H9 (cell line): ENCODE results near the gene SH3GL3. TPM values are rescaled to one million over a fixed set of nuclear protein-coding genes. Genes with fewer than 3 reads are reported as not detected.

Experiments
- DNase-seq: peaks from one replicate; pipeline ENCODE4 v3.0.0-alpha.2; 2017
- H2AFZ ChIP-seq: one replicate; pipeline ENCODE4 v1.6.1; 2013; ENCODE audit warnings: mild to moderate bottlenecking, low read length, control low read depth, moderate library complexity
- H2AK5ac ChIP-seq: 2 replicates; pipeline ENCODE4 v1.6.1; 2013; ENCODE audit warnings: low read length, control low read depth, mixed read lengths; ENCODE audit not compliant: insufficient read length
- H2BK120ac ChIP-seq: one replicate; pipeline ENCODE4 v1.6.1; 2013; ENCODE audit warnings: low read depth, mild to moderate bottlenecking, low read length, control low read depth, inconsistent platforms; ENCODE audit not compliant: poor library complexity, severe bottlenecking
- H2BK12ac ChIP-seq: 2 replicates; pipeline ENCODE4 v1.6.1; 2013; ENCODE audit warnings: low read length, control low read depth, mixed read lengths, low read depth; ENCODE audit not compliant: insufficient read length
- H2BK15ac ChIP-seq: 2 replicates; pipeline ENCODE4 v1.6.1; 2013; ENCODE audit warnings: low read depth, low read length, control low read depth
- H2BK20ac ChIP-seq: one replicate; pipeline ENCODE4 v1.6.1; 2013; ENCODE audit warnings: low read depth, mild to moderate bottlenecking, low read length, control low read depth, inconsistent platforms; ENCODE audit not compliant: poor library complexity, severe bottlenecking
- H2BK5ac ChIP-seq: 2 replicates; pipeline ENCODE4 v1.6.1; 2013; ENCODE audit warnings: low read length, control low read depth, mixed read lengths; ENCODE audit not compliant: insufficient read length
- H3K14ac ChIP-seq: 2 replicates; pipeline ENCODE4 v1.6.1; 2013; ENCODE audit warnings: low read length, control low read depth; ENCODE audit not compliant: insufficient read depth
- H3K18ac ChIP-seq: 2 replicates; pipeline ENCODE4 v1.6.1; 2013; ENCODE audit warnings: low read depth, mild to moderate bottlenecking, mixed read lengths, low read length, control low read depth; ENCODE audit not compliant: insufficient read length
- H3K23ac ChIP-seq: 2 replicates; pipeline ENCODE4 v1.6.1; 2013; ENCODE audit warnings: low read length, control low read depth, mixed read lengths, low read depth; ENCODE audit not compliant: insufficient read length
- H3K23me2 ChIP-seq: 2 replicates; pipeline ENCODE4 v1.6.1; 2013; ENCODE audit warnings: low read depth, mild to moderate bottlenecking, mixed read lengths, low read length, control low read depth; ENCODE audit not compliant: insufficient read length, poor library complexity, severe bottlenecking
- H3K27ac ChIP-seq: 2 replicates; pipeline ENCODE4 v1.5.1; 2013; ENCODE audit warnings: low read length, control low read depth, mixed read lengths, low read depth; ENCODE audit not compliant: insufficient read length
- H3K27me3 ChIP-seq: 2 replicates; pipeline ENCODE4 v1.6.1; 2013; ENCODE audit warnings: low read length, control low read depth, inconsistent platforms; ENCODE audit not compliant: insufficient read depth
- H3K4ac ChIP-seq: 2 replicates; pipeline ENCODE4 v1.6.1; 2013; ENCODE audit warnings: low read depth, mild to moderate bottlenecking, control low read depth, inconsistent platforms, low read length, moderate library complexity
- H3K4me1 ChIP-seq: 2 replicates; pipeline ENCODE4 v1.6.1; 2013; ENCODE audit warnings: low read length, control low read depth, inconsistent platforms; ENCODE audit not compliant: insufficient read depth
- H3K4me2 ChIP-seq: 2 replicates; pipeline ENCODE4 v1.6.1; 2013; ENCODE audit warnings: low read length, control low read depth, mixed read lengths; ENCODE audit not compliant: insufficient read length, insufficient read depth
- H3K56ac ChIP-seq: 2 replicates; pipeline ENCODE4 v1.6.1; 2013; ENCODE audit warnings: low read depth, mild to moderate bottlenecking, mixed read lengths, low read length, control low read depth; ENCODE audit not compliant: insufficient read length
- H3K79me1 ChIP-seq: 2 replicates; pipeline ENCODE4 v1.6.1; 2013; ENCODE audit warnings: low read depth, mild to moderate bottlenecking, moderate library complexity, low read length, control low read depth, inconsistent platforms; ENCODE audit not compliant: insufficient read depth, poor library complexity, severe bottlenecking
- H3K79me2 ChIP-seq: 2 replicates; pipeline ENCODE4 v1.6.1; 2013; ENCODE audit warnings: low read length, control low read depth, inconsistent platforms; ENCODE audit not compliant: insufficient read depth
- H3K9ac ChIP-seq: 2 replicates; pipeline ENCODE4 v1.6.1; 2013; ENCODE audit warnings: low read length, control low read depth, mixed read lengths; ENCODE audit not compliant: insufficient read length; ENCODE audit errors: extremely low read depth
- H3K9me3 ChIP-seq: one replicate; pipeline ENCODE4 v1.6.1; 2013; ENCODE audit warnings: low read depth, low read length, inconsistent platforms; ENCODE audit not compliant: control insufficient read depth
- H3T11ph ChIP-seq: one replicate; pipeline ENCODE4 v1.6.1; 2013; ENCODE audit warnings: mild to moderate bottlenecking, low read length, control low read depth, inconsistent platforms
- H4K20me1 ChIP-seq: one replicate; pipeline ENCODE4 v1.6.1; 2013; ENCODE audit not compliant: control insufficient read depth, insufficient read length, insufficient read depth
- H4K5ac ChIP-seq: 2 replicates; pipeline ENCODE4 v1.6.1; 2013; ENCODE audit warnings: low read depth, mild to moderate bottlenecking, mixed read lengths, low read length, control low read depth; ENCODE audit not compliant: insufficient read length
- H4K8ac ChIP-seq: replicated peaks from 2 replicates; pipeline ENCODE4 v1.6.1; 2013; ENCODE audit warnings: low read length, control low read depth, mixed read lengths, low read depth; ENCODE audit not compliant: insufficient read length
- H4K91ac ChIP-seq: 2 replicates; pipeline ENCODE4 v1.6.1; 2013; ENCODE audit warnings: low read depth, mild to moderate bottlenecking, moderate library complexity, mixed read lengths, low read length, control low read depth; ENCODE audit not compliant: insufficient read length
- H3K27ac Mint-ChIP-seq, 3 experiments: 2 replicates in 2 of 3; 3 replicates in 1 of 3; pipeline ENCODE4 v1.8.0; 2020 to 2021; ENCODE audit warnings: mixed read lengths in 3 of 3, mild to moderate bottlenecking in 1 of 3, moderate library complexity in 1 of 3
- H3K27me3 Mint-ChIP-seq: 2 replicates; pipeline ENCODE4 v1.8.0; 2021; ENCODE audit warnings: low read depth, mild to moderate bottlenecking, moderate library complexity, mixed read lengths
- H3K36me3 Mint-ChIP-seq, 3 experiments: 2 replicates in 2 of 3; 3 replicates in 1 of 3; pipeline ENCODE4 v1.8.0; 2020 to 2021; ENCODE audit warnings: low read depth in 3 of 3, mixed read lengths in 3 of 3; ENCODE audit not compliant: insufficient read depth in 1 of 3
- H3K4me1 Mint-ChIP-seq, 2 experiments: 2 replicates each; pipeline ENCODE4 v1.8.0; 2020; ENCODE audit warnings: mixed read lengths in 2 of 2
- H3K4me3 Mint-ChIP-seq, 2 experiments: 2 replicates in 1 of 2; 3 replicates in 1 of 2; pipeline ENCODE4 v1.8.0; 2020 to 2021; ENCODE audit warnings: mild to moderate bottlenecking in 2 of 2, mixed read lengths in 2 of 2, moderate library complexity in 1 of 2
- H3K9me3 Mint-ChIP-seq, 2 experiments: 2 replicates in 1 of 2; 3 replicates in 1 of 2; pipeline ENCODE4 v1.8.0; 2020; ENCODE audit warnings: mild to moderate bottlenecking in 2 of 2, mixed read lengths in 2 of 2, moderate library complexity in 1 of 2
- CTCF ChIP-seq: fragments of 200-600 bp; sonication (generic); conservative IDR thresholded peaks from 3 replicates; pipeline ENCODE4 v1.8.0; 2021; ENCODE audit warnings: antibody characterized with exemption, mild to moderate bottlenecking
- WGBS: extraction: QIAGEN DNeasy Blood & Tissue Kit; methylation state at CpG from one replicate; pipeline ENCODE4 v1.1.7; 2013; ENCODE audit warnings: missing lambda C conversion rate, low lambda C conversion rate, mixed read lengths; ENCODE audit not compliant: insufficient read length; ENCODE audit errors: extremely low coverage; 5-methylcytosine and 5-hydroxymethylcytosine counted together
- total RNA-seq: library from RNA; stranded (reverse); gene quantifications from 2 replicates; pipeline ENCODE4 v1.2.1, GENCODE V29; 2021

SH3GL3 gene
- total RNA-seq, 1 experiment from 2014 or later: 11.2 TPM

GRCh38 chr15:83404121-83404520, 43.0 kb upstream of the SH3GL3 start:
- H2BK120ac ChIP-seq: no peak overlapping the region
- no peak overlapping the region for H2BK12ac ChIP-seq
- H3K27ac ChIP-seq: no peak overlapping the region
- no peaks in the 10 kb centered on the region for H3K23me2 ChIP-seq
- H2BK5ac ChIP-seq: no peak overlapping the region
- H4K5ac ChIP-seq: no peak overlapping the region
- no peak overlapping the region for H4K8ac ChIP-seq
- no CpG with 5 or more reads among the region's 3 CpGs for WGBS
- H3K56ac ChIP-seq: no peak overlapping the region
- no peaks in the 10 kb centered on the region for H3K9me3 Mint-ChIP-seq
- no peak overlapping the region for H2BK15ac ChIP-seq
- H3K27me3 ChIP-seq: no peaks in the 10 kb centered on the region
- no peaks in the 10 kb centered on the region for H3K79me1 ChIP-seq
- H3K9me3 ChIP-seq: no peaks in the 10 kb centered on the region
- no peak overlapping the region for H3K14ac ChIP-seq
- H3K27ac Mint-ChIP-seq: no peak overlapping the region
- H3K4me1 Mint-ChIP-seq: no peaks in the 10 kb centered on the region
- no peak overlapping the region for H3K9ac ChIP-seq
- H2AK5ac ChIP-seq: no peak overlapping the region
- no peak overlapping the region for H2AFZ ChIP-seq
- no peak overlapping the region for H2BK20ac ChIP-seq
- no peak overlapping the region for H3T11ph ChIP-seq
- no peak overlapping the region for H3K4me3 Mint-ChIP-seq
- no peak for DNase-seq
- H3K36me3 Mint-ChIP-seq: no peaks in the 10 kb centered on the region
- no peak overlapping the region for H3K4ac ChIP-seq
- no peak for TF ChIP-seq CTCF
- no peaks in the 10 kb centered on the region for H3K79me2 ChIP-seq
- no peaks in the 10 kb centered on the region for H4K20me1 ChIP-seq
- H4K91ac ChIP-seq: no peak overlapping the region
- H3K4me1 ChIP-seq: no peaks in the 10 kb centered on the region
- H3K23ac ChIP-seq: no peak overlapping the region
- H3K27me3 Mint-ChIP-seq: peaks cover 8% of the 10 kb centered on the region
- no peak overlapping the region for H3K4me2 ChIP-seq
- no peak overlapping the region for H3K18ac ChIP-seq
